ENCODE data around the gene NUP93. TPM values are rescaled to one million over a fixed set of nuclear protein-coding genes. Genes with fewer than 3 reads are reported as not detected.

NUP93 gene
- polyA plus RNA-seq, 1 donor from 2014 or later: 237 TPM

DNA sequence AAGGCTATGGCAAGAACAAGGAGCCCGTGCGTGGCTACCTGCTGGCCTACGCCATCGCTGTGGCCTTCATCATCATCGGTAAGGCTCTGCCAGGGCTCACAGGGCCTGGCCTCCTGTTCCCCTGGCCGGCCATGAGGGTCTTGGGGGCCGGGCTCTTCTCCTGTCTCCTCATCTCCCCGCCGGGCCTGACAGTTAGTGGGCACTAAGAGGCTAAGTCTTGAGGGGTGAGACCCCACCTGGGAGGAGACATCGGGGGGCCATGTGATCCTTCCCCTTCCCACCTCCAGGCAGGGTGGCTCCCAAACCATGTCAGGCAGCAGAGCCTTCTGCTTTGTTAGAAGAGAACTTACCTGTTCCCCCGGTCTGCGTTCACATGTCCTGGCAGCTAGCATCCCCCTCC lies 150.2 kb downstream of the NUP93 start:
- H3K79me2 ChIP-seq (replicated peaks; ENCODE audit: insufficient read depth, low read length): no peaks in the 10 kb centered on the region
- TF ChIP-seq REST (IDR thresholded peaks at IDR 0.05; ENCODE audit: borderline replicate concordance): no peak
- TF ChIP-seq SMC3 (conservative IDR thresholded peaks at IDR 0.05; ENCODE audit: poor library complexity): no peak
- TF ChIP-seq TAF1 (IDR thresholded peaks at IDR 0.05; ENCODE audit: low read depth): no peak
- TF ChIP-seq RAD21 (conservative IDR thresholded peaks at IDR 0.05): no peak
- TF ChIP-seq, protein P1, sequence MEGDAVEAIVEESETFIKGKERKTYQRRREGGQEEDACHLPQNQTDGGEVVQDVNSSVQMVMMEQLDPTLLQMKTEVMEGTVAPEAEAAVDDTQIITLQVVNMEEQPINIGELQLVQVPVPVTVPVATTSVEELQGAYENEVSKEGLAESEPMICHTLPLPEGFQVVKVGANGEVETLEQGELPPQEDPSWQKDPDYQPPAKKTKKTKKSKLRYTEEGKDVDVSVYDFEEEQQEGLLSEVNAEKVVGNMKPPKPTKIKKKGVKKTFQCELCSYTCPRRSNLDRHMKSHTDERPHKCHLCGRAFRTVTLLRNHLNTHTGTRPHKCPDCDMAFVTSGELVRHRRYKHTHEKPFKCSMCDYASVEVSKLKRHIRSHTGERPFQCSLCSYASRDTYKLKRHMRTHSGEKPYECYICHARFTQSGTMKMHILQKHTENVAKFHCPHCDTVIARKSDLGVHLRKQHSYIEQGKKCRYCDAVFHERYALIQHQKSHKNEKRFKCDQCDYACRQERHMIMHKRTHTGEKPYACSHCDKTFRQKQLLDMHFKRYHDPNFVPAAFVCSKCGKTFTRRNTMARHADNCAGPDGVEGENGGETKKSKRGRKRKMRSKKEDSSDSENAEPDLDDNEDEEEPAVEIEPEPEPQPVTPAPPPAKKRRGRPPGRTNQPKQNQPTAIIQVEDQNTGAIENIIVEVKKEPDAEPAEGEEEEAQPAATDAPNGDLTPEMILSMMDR (IDR thresholded peaks at IDR 0.05; ENCODE audit: poor library complexity, severe bottlenecking): no peak
- no peak for TF ChIP-seq EP300 (conservative IDR thresholded peaks at IDR 0.05; ENCODE audit: poor library complexity, severe bottlenecking)
- TF ChIP-seq EZH2 (IDR thresholded peaks at IDR 0.05; ENCODE audit: borderline replicate concordance, insufficient read depth, low read length, poor library complexity, severe bottlenecking): no peak
- TF ChIP-seq POLR2AphosphoS5 (IDR thresholded peaks at IDR 0.05): no peak
- TF ChIP-seq MXI1 (conservative IDR thresholded peaks at IDR 0.05; ENCODE audit: poor library complexity, severe bottlenecking): no peak
- no peak overlapping the region for H3K9ac ChIP-seq (ENCODE audit: low read length)
- no peaks in the 10 kb centered on the region for H3K9me3 ChIP-seq (ENCODE audit: low read length)
- H3K27ac ChIP-seq (ENCODE audit: low read length): no peak overlapping the region
- no peaks in the 10 kb centered on the region for H3F3A ChIP-seq (ENCODE audit: insufficient read depth, low read length, poor library complexity, severe bottlenecking)
- no peaks in the 10 kb centered on the region for H4K20me1 ChIP-seq (ENCODE audit: insufficient read depth)
- no peak overlapping the region for H3K4me3 ChIP-seq (ENCODE audit: low read length)
- H3K27me3 ChIP-seq (ENCODE audit: insufficient read depth, low read depth, low read length): no peaks in the 10 kb centered on the region
- no peaks in the 10 kb centered on the region for H3K36me3 ChIP-seq (ENCODE audit: insufficient read depth, low read length)
- no peaks in the 10 kb centered on the region for H3K9me2 ChIP-seq (ENCODE audit: insufficient read depth, low read length)
- H3K4me2 ChIP-seq (ENCODE audit: low read length): no peak overlapping the region
- no peak overlapping the region for H2AFZ ChIP-seq (ENCODE audit: low read depth, low read length)

DNA sequence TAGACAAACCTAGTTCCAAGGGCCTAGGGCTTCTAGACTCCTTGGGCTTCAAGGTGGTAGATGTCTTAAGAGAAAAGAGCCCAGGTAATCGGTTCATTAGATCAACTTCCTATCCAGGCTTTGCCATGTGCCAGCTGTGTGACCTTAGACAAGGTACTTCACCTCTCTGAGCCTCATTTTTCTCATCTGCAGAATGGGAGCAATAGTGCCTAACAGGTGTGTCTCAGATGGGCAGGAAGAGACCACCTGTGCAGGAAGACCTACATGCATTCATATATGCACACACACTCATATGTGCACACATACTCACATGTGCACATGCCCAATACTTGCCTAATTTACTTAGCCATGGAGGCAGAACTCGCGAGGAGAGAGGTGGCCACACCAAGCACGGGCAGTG lies 150.8 kb downstream of the NUP93 start:
- no peak overlapping the region for H3K9ac ChIP-seq (ENCODE audit: low read length)
- no peak overlapping the region for H3K4me3 ChIP-seq (ENCODE audit: low read length)
- no peak overlapping the region for H3K4me2 ChIP-seq (ENCODE audit: low read length)
- no peaks in the 10 kb centered on the region for H3K27me3 ChIP-seq (ENCODE audit: insufficient read depth, low read depth, low read length)
- no peaks in the 10 kb centered on the region for H3K79me2 ChIP-seq (replicated peaks; ENCODE audit: insufficient read depth, low read length)
- TF ChIP-seq, protein P1 (IDR thresholded peaks at IDR 0.05; ENCODE audit: poor library complexity, severe bottlenecking): no peak
- TF ChIP-seq REST (IDR thresholded peaks at IDR 0.05; ENCODE audit: borderline replicate concordance) (no peak), POLR2AphosphoS5 (IDR thresholded peaks at IDR 0.05) (no peak)
- no peaks in the 10 kb centered on the region for H3K36me3 ChIP-seq (ENCODE audit: insufficient read depth, low read length)
- H2AFZ ChIP-seq (ENCODE audit: low read depth, low read length): no peak overlapping the region
- H4K20me1 ChIP-seq (ENCODE audit: insufficient read depth): no peaks in the 10 kb centered on the region
- no peaks in the 10 kb centered on the region for H3F3A ChIP-seq (ENCODE audit: insufficient read depth, low read length, poor library complexity, severe bottlenecking)
- no peaks in the 10 kb centered on the region for H3K9me2 ChIP-seq (ENCODE audit: insufficient read depth, low read length)
- no peak overlapping the region for H3K27ac ChIP-seq (ENCODE audit: low read length)
- no peaks in the 10 kb centered on the region for H3K9me3 ChIP-seq (ENCODE audit: low read length)
